LNCaP clone FGC (cell line): ENCODE measurements around the gene WNK1.

Source experiments
- DNase-seq: peaks from one replicate; pipeline ENCODE4 v3.0.0-alpha.2; 2011; ENCODE audit warnings: low read depth
- H3K4me3 ChIP-seq: 2 replicates; pipeline ENCODE4 v1.5.1; 2011; ENCODE audit warnings: mild to moderate bottlenecking, low read depth, low read length, control low read depth
- TF ChIP-seq, protein P1 (sequence below): IDR thresholded peaks from 2 replicates; pipeline ENCODE4 v1.5.1; 2012; ENCODE audit warnings: mild to moderate bottlenecking; ENCODE audit not compliant: control insufficient read depth, insufficient read depth; ENCODE audit errors: extremely low read depth

Gene WNK1

DNA sequence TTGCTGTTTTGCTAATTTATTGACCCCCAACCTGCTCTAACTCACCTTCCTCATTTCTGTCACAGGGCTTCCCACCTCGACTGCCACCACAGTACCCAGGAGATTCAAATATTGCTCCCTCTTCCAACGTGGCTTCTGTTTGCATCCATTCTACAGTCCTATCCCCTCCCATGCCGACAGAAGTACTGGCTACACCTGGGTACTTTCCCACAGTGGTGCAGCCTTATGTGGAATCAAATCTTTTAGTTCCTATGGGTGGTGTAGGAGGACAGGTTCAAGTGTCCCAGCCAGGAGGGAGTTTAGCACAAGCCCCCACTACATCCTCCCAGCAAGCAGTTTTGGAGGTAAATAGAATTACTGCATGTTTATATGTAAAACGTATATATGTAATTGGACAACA is 128.3 kb downstream of the WNK1 start:
- TF ChIP-seq, protein P1, sequence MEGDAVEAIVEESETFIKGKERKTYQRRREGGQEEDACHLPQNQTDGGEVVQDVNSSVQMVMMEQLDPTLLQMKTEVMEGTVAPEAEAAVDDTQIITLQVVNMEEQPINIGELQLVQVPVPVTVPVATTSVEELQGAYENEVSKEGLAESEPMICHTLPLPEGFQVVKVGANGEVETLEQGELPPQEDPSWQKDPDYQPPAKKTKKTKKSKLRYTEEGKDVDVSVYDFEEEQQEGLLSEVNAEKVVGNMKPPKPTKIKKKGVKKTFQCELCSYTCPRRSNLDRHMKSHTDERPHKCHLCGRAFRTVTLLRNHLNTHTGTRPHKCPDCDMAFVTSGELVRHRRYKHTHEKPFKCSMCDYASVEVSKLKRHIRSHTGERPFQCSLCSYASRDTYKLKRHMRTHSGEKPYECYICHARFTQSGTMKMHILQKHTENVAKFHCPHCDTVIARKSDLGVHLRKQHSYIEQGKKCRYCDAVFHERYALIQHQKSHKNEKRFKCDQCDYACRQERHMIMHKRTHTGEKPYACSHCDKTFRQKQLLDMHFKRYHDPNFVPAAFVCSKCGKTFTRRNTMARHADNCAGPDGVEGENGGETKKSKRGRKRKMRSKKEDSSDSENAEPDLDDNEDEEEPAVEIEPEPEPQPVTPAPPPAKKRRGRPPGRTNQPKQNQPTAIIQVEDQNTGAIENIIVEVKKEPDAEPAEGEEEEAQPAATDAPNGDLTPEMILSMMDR = no peak
- H3K4me3 ChIP-seq = no peak overlapping the region
- no peak for DNase-seq

DNA sequence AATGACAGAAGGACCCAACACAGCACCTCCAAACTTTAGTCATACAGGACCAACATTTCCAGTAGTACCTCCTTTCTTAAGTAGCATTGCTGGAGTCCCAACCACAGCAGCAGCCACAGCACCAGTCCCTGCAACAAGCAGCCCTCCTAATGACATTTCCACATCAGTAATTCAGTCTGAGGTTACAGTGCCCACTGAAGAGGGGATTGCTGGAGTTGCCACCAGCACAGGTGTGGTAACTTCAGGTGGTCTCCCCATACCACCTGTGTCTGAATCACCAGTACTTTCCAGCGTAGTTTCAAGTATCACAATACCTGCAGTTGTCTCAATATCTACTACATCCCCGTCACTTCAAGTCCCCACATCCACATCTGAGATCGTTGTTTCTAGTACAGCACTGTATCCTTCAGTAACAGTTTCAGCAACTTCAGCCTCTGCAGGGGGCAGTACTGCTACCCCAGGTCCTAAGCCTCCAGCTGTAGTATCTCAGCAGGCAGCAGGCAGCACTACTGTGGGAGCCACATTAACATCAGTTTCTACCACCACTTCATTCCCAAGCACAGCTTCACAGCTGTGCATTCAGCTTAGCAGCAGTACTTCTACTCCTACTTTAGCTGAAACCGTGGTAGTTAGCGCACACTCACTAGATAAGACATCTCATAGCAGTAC is 132.5 kb downstream of the WNK1 start:
- TF ChIP-seq, protein P1 = no peak
- H3K4me3 ChIP-seq = no peak overlapping the region

DNA sequence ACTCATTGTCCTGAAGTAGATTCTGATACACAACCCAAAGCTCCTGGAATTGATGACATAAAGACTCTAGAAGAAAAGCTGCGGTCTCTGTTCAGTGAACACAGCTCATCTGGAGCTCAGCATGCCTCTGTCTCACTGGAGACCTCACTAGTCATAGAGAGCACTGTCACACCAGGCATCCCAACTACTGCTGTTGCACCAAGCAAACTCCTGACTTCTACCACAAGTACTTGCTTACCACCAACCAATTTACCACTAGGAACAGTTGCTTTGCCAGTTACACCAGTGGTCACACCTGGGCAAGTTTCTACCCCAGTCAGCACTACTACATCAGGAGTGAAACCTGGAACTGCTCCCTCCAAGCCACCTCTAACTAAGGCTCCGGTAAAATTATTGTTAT is 133.3 kb downstream of the WNK1 start:
- TF ChIP-seq, protein P1 = no peak
- DNase-seq = no peak
- H3K4me3 ChIP-seq = no peak overlapping the region

More for the DNA sequence above, 132.5 kb downstream of the WNK1 start:
- no peak for DNase-seq

DNA sequence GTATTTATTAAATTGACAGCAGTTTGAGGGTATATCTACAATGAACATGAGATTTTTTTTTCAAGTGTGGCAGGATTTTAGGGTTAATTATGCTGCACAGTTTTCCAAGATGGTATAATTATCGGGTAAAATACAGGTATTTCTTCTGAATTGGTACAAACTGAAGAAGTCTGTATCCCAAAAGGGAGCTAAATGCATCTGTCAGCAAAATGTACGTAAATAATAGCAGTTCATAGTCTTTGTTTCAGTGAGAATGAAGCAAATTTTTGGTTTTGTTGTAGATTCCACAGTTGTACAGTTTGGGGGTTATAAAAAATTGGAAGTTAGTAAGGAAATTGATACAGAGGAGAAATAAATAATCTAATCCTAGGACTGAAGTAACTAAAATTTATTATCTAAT is 133.8 kb downstream of the WNK1 start:
- TF ChIP-seq, protein P1 = no peak
- H3K4me3 ChIP-seq = no peak overlapping the region
- DNase-seq = no peak

DNA sequence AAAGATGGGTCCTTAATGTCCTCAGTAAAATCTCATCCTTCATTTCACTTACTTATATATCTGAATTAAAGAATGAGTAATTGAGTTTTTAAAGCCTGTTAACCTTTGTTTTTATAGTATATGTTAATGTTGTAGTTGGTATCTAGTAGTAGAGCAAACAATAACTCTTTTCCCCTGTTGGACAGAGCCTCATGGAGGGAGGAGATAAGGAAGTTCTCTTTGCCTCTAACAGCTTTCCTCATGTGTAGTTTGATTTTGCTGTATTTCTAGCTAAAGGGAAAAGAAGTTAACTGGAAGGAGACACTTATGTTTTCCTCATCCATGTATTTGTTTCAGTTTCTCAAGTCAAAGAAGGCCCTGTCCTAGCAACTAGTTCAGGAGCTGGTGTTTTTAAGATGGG is 141.8 kb downstream of the WNK1 start:
- no peak for DNase-seq
- TF ChIP-seq, protein P1 = no peak

DNA sequence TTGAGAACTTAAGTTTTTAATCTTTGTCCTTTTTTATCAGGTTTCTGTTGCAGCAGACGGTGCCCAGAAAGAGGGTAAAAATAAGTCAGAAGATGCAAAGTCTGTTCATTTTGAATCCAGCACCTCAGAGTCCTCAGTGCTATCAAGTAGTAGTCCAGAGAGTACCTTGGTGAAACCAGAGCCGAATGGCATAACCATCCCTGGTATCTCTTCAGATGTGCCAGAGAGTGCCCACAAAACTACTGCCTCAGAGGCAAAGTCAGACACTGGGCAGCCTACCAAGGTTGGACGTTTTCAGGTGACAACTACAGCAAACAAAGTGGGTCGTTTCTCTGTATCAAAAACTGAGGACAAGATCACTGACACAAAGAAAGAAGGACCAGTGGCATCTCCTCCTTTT is 143.7 kb downstream of the WNK1 start:
- no peak overlapping the region for H3K4me3 ChIP-seq
- TF ChIP-seq, protein P1 = no peak
- no peak for DNase-seq

More for the DNA sequence above, 141.8 kb downstream of the WNK1 start:
- H3K4me3 ChIP-seq = no peak overlapping the region

DNA sequence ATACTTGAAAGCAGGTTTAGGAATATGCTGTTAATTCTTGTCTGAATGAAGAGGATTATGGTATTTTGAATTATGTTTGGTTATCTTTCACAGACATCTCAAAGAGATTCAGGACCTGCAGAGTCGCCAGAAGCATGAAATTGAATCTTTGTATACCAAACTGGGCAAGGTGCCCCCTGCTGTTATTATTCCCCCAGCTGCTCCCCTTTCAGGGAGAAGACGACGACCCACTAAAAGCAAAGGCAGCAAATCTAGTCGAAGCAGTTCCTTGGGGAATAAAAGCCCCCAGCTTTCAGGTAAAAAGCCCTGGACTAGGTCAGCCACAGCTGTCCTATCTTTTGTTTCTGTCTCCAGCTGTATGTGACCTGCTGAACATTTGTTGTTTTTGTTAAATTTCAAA is 145.0 kb downstream of the WNK1 start:
- no peak overlapping the region for H3K4me3 ChIP-seq
- TF ChIP-seq, protein P1 = no peak
- DNase-seq = no peak
